HCT116 (cell line): ENCODE data around the gene HECTD2. TPM values are rescaled to one million over a fixed set of nuclear protein-coding genes. Genes with fewer than 3 reads are reported as not detected.

Experiments
- ATAC-seq: fragments of 200-7000 bp; cut with Tn5 transposase; 2 replicates; pipeline ENCODE4 v1.9.1; 2020; ENCODE audit warnings: mild to moderate bottlenecking, moderate library complexity
- BruUV-seq: library from RNA; stranded (reverse); fragments of 400-500 nt; replicated peaks from 2 replicates; lab custom pipeline; 2021; lab: Mats Ljungman, UMichigan
- CTCF ChIA-PET: fragments of 300-600 bp; sonication (Branson Sonifier 250); formaldehyde crosslinking; loops from one replicate; lab custom pipeline; 2021; ENCODE audit warnings: antibody characterized with exemption; lab: Charles Lee
- POLR2A ChIA-PET: fragments of 300-600, 350-600 bp; sonication (Branson Sonifier 250); formaldehyde crosslinking; loops from one replicate; lab custom pipeline; 2021; ENCODE audit warnings: antibody characterized with exemption; lab: Charles Lee
- RAD21 ChIA-PET, 2 experiments: fragments of 300-600 bp; sonication (Branson Sonifier 250); formaldehyde crosslinking; loops; one replicate each; lab custom pipeline; 2023; ENCODE audit warnings: low total read pairs in 2 of 2; ENCODE audit not compliant: uncharacterized antibody in 2 of 2, unreplicated experiment in 2 of 2, low non-redundant PET in 1 of 2; lab: Charles Lee
- DNase-seq: peaks from one replicate; pipeline ENCODE4 v3.0.0-alpha.2; 2010; ENCODE audit warnings: low read depth, low spot score
- H2AFZ ChIP-seq: fragments of 200-600 bp; shearing (Covaris generic), sonication (generic); 2 replicates; pipeline ENCODE4 v1.6.1; 2017; ENCODE audit warnings: low read depth, mixed run types, mixed read lengths, antibody characterized with exemption, low read length; ENCODE audit not compliant: poor library complexity, severe bottlenecking
- H3K27ac ChIP-seq: 2 replicates; pipeline ENCODE4 v1.5.1; 2012; ENCODE audit warnings: low read depth, low read length
- H3K27me3 ChIP-seq: fragments of 200-600 bp; sonication (generic); 2 replicates; pipeline ENCODE4 v1.6.1; 2016; ENCODE audit warnings: mixed run types, low read length, mixed read lengths; ENCODE audit not compliant: insufficient read depth
- H3K36me3 ChIP-seq, 2 experiments: fragments of 200-500 bp in 1 of 2; fragments of 200-600 bp in 1 of 2; sonication (Bioruptor generic) in 1 of 2; sonication (generic) in 1 of 2; 2 replicates each; pipeline versions ENCODE4 v1.5.1 to v1.6.1; 2014 to 2016; ENCODE audit warnings: low read length in 2 of 2, inconsistent platforms in 1 of 2, mixed read lengths in 1 of 2, mixed run types in 1 of 2; ENCODE audit not compliant: insufficient read depth in 2 of 2, control insufficient read depth in 1 of 2
- H3K4me1 ChIP-seq, 2 experiments: fragments of 200-600 bp in 1 of 2; sonication (generic) in 1 of 2; 2 replicates each; pipeline versions ENCODE4 v1.5.1 to v1.6.1; 2012 to 2017; ENCODE audit warnings: low read length in 2 of 2, inconsistent platforms in 1 of 2, mild to moderate bottlenecking in 1 of 2, mixed read lengths in 1 of 2, mixed run types in 1 of 2, moderate library complexity in 1 of 2; ENCODE audit not compliant: insufficient read depth in 2 of 2, control insufficient read depth in 1 of 2
- H3K4me2 ChIP-seq: fragments of 200-600 bp; sonication (generic); 2 replicates; pipeline ENCODE4 v1.6.1; 2017; ENCODE audit warnings: mixed run types, low read length, mixed read lengths
- H3K4me3 ChIP-seq, 2 experiments: fragments of 200-600 bp in 1 of 2; sonication (generic) in 1 of 2; replicated peaks in 1 of 2; 2 replicates each; pipeline ENCODE4 v1.5.1; 2011 to 2016; ENCODE audit warnings: low read length in 2 of 2, control low read depth in 1 of 2, low read depth in 1 of 2, mild to moderate bottlenecking in 1 of 2, mixed read lengths in 1 of 2, mixed run types in 1 of 2
- H3K79me2 ChIP-seq: fragments of 200-600 bp; sonication (generic); 2 replicates; pipeline ENCODE4 v1.6.1; 2017; ENCODE audit warnings: mild to moderate bottlenecking, mixed run types, low read length, moderate library complexity, mixed read lengths; ENCODE audit not compliant: insufficient read depth
- H3K9ac ChIP-seq: fragments of 200-600 bp; sonication (generic); 2 replicates; pipeline ENCODE4 v1.6.1; 2016; ENCODE audit warnings: low read length, mixed read lengths
- H3K9me2 ChIP-seq: fragments of 200-600 bp; sonication (generic), shearing (Covaris generic); 2 replicates; pipeline ENCODE4 v1.6.1; 2017; ENCODE audit warnings: mixed run types, mild to moderate bottlenecking, moderate library complexity; ENCODE audit not compliant: insufficient read depth
- H3K9me3 ChIP-seq, 2 experiments: fragments of 200-500 bp in 1 of 2; fragments of 200-600 bp in 1 of 2; sonication (Bioruptor generic) in 1 of 2; sonication (generic) in 1 of 2; 2 replicates each; pipeline ENCODE4 v1.6.1; 2014 to 2017; ENCODE audit warnings: low read length in 2 of 2, mixed read lengths in 2 of 2, inconsistent platforms in 1 of 2, low read depth in 1 of 2, mild to moderate bottlenecking in 1 of 2, mixed run types in 1 of 2, moderate library complexity in 1 of 2; ENCODE audit not compliant: control insufficient read depth in 1 of 2, insufficient read depth in 1 of 2
- H4K20me1 ChIP-seq: fragments of 200-600 bp; sonication (generic), shearing (Covaris generic); 2 replicates; pipeline ENCODE4 v1.6.1; 2017; ENCODE audit warnings: mixed run types, mild to moderate bottlenecking, moderate library complexity; ENCODE audit not compliant: insufficient read depth
- ATF3 ChIP-seq: IDR thresholded peaks from 2 replicates; pipeline ENCODE4 v1.6.1; 2012
- CEBPB ChIP-seq: IDR thresholded peaks from 2 replicates; pipeline ENCODE4 v1.6.1; 2012; ENCODE audit warnings: low read depth
- ELF1 ChIP-seq: IDR thresholded peaks from 2 replicates; pipeline ENCODE4 v1.6.1; 2012; ENCODE audit warnings: low read depth, borderline replicate concordance
- EZH2 ChIP-seq: fragments of 200-600 bp; sonication (generic); IDR thresholded peaks from 2 replicates; pipeline ENCODE4 v1.6.1; 2017; ENCODE audit warnings: antibody characterized with exemption, mixed run types
- FOSL1 ChIP-seq: IDR thresholded peaks from 2 replicates; pipeline ENCODE4 v1.6.1; 2012; ENCODE audit warnings: low read depth
- JUND ChIP-seq: IDR thresholded peaks from 2 replicates; pipeline ENCODE4 v1.6.1; 2012
- MAX ChIP-seq: IDR thresholded peaks from 2 replicates; pipeline ENCODE4 v1.6.1; 2012
- POLR2A ChIP-seq: IDR thresholded peaks from 2 replicates; pipeline ENCODE4 v1.7.0; 2011; ENCODE audit warnings: borderline replicate concordance; ENCODE audit not compliant: insufficient read depth, insufficient read length; ENCODE audit errors: extremely low read depth
- RAD21 ChIP-seq: IDR thresholded peaks from 2 replicates; pipeline ENCODE4 v1.6.1; 2012; ENCODE audit warnings: low read depth, mild to moderate bottlenecking
- SIN3A ChIP-seq: IDR thresholded peaks from 2 replicates; pipeline ENCODE4 v1.6.1; 2012; ENCODE audit warnings: low read depth
- SP1 ChIP-seq: IDR thresholded peaks from 2 replicates; pipeline ENCODE4 v1.6.1; 2012; ENCODE audit warnings: low read depth
- TCF7L2 ChIP-seq: IDR thresholded peaks from 2 replicates; pipeline ENCODE4 v1.7.0; 2011; ENCODE audit warnings: borderline replicate concordance, inconsistent platforms; ENCODE audit not compliant: insufficient read depth, insufficient read length; ENCODE audit errors: extremely low read depth
- ZBTB33 ChIP-seq: IDR thresholded peaks from 2 replicates; pipeline ENCODE4 v1.6.1; 2011; ENCODE audit warnings: mild to moderate bottlenecking, low read length, moderate library complexity; ENCODE audit not compliant: insufficient replicate concordance; ENCODE audit errors: extremely low read depth
- ZNF274 ChIP-seq: fragments of 200-500 bp; sonication (Bioruptor generic); IDR thresholded peaks from 2 replicates; pipeline ENCODE4 v1.6.1; 2014; ENCODE audit warnings: mild to moderate bottlenecking, low read depth, low read length, inconsistent platforms
- intact Hi-C: fragments of 100-400 bp; cut with micrococcal nuclease; formaldehyde crosslinking; loops from 2 replicates; pipeline ENCODE4 v1.10.0; 2022
- total RNA-seq: library from RNA; stranded (reverse); gene quantifications from one replicate; pipeline ENCODE4 v1.2.1, GENCODE V29; 2021; ENCODE audit not compliant: unreplicated experiment

The HECTD2 gene
- total RNA-seq, 1 experiment from 2014 or later = 3.0 TPM

DNA sequence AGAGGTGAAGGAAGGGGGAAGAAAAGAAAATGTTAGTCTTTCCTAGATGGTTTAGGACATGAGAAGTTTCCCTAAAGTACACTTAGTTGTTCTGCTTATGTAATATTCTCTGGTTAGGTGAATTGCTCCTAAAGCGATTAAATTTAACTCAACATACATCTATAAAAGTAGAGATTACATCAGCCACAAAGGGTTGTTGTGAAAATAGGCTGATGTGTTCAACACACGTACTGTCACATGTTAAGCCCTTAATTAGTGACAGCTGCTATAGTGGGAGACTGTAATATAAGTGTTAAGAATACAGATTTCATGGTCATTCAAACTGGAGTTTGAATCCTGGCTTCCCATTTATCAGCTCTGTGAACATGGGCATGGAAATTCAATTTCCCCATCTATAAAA is 12.8 kb downstream of the HECTD2 start:
- no peak overlapping the region for H3K4me3 ChIP-seq
- H2AFZ ChIP-seq = no peak overlapping the region
- no peaks in the 10 kb centered on the region for H3K9me3 ChIP-seq
- TF ChIP-seq TCF7L2 = no peak
- TF ChIP-seq CEBPB = no peak
- TF ChIP-seq ZNF274 = no peak
- TF ChIP-seq POLR2A = no peak
- TF ChIP-seq ZBTB33 = no peak
- TF ChIP-seq JUND = no peak
- TF ChIP-seq RAD21 = no peak
- TF ChIP-seq ELF1 = no peak
- no peak for TF ChIP-seq MAX
- no peak for TF ChIP-seq SP1
- TF ChIP-seq FOSL1 = no peak
- no peak for TF ChIP-seq SIN3A
- no peak for TF ChIP-seq ATF3
- TF ChIP-seq EZH2 = no peak
- ChIA-PET CTCF (no interaction called here), RAD21 (no interaction called here), POLR2A (no interaction called here)
- no peak overlapping the region for H3K27ac ChIP-seq
- DNase-seq = no peak
- intact Hi-C loops = no loop called here
- peaks cover 0 to 6% of the 10 kb centered on the region in 2 experiments; a peak in 1 of 4 replicates for H3K4me1 ChIP-seq
- ATAC-seq = no peak
- no peak overlapping the region for H3K4me2 ChIP-seq
- no peaks in the 10 kb centered on the region for H3K9me2 ChIP-seq
- no peak overlapping the region for H3K9ac ChIP-seq
- H3K79me2 ChIP-seq = peaks cover 7% of the 10 kb centered on the region; the same call in 1 of the 2 replicates
- H4K20me1 ChIP-seq = no peaks in the 10 kb centered on the region
- no peaks in the 10 kb centered on the region for H3K27me3 ChIP-seq
- BruUV-seq = no TSS peak
- no peaks in the 10 kb centered on the region for H3K36me3 ChIP-seq
